ENCODE data around the gene PTPN14.

Gene PTPN14

GRCh38 chr1:214568328-214568727 is 16.9 kb upstream of the PTPN14 start:
- no peak for DNase-seq

DNA sequence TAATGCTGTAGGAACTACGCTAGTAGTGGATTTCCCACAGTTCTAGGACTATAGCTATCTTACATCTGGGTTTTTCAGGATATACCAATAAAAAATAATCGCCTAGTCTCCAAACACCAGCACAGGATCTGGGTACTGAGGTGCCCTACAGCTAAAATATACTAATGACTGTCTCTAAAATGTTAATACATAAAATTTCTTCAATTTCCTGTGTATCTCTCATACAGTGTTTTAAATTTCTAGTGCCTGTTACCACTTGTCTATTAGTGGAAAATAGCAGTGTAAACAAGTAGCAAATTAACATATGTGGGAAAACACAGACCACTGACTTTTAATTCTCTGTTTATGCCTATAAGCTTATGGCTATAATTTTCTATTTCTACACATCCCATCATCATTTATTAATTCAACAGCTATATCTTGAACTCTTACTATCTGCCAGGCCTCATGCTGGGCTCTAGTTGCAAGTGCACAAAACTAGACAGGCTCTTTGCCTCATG is 16.1 kb upstream of the PTPN14 start:
- no peak for DNase-seq

DNA sequence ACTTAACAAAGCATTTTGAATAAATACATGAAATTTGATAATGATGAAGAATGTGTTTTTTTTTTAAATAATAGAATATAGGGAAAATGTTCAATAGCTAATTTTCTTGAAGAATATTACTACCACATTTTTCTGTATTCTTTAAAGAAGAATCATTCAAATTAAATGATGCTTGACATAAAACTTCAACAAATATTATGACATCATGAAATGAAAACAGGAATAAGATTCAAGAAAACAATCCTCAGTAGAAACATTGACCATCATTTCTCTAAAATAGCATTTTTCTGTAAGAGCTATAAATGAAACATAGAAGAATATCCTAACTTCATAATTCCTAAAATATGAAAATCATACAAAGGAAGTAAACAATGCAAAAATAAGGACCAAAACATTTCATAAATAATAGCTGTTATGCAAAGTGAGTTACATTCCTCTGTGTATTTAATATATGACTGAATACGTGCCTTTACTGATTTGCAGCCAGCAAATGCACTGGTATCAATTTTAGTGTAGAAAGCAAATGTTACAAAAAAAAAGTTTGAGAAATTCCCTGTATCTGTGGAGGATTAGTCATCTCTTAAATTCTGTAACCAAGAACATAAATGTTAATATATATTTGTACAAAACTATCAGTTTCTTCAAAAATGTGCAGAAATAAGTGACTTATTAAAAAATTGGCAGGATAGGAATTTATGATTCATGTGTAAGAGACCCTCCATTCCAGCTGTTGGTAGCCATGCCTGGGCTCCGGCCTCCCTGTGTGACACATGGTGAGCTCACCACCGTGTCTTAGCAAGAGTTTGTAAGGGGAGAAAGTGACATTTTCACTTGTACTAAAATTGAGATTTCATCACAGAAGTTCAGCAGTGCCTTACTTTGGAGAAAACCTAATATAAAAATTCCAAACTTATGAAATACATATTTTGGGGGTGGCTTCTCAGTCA is 15.0 kb upstream of the PTPN14 start:
- DNase-seq: peak; percentile 94

DNA sequence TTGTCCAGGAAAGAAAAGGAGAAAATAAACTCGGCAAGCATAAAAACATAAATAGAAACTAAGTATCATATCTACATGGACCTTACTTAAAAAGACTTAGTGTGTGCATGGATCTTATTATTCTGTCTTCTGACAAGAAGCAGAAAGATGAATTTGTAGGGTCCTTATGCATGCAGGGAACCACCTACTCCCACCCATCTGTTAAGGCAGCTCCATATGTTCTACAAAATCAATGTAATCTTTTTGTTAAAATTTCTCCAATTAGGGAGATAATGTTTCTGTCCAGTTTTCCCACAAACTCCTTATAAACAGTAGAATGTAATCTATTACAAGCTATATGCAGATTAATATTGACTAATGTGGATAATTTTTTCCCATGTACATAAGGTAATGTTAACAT is 13.9 kb upstream of the PTPN14 start:
- no peak for DNase-seq

DNA sequence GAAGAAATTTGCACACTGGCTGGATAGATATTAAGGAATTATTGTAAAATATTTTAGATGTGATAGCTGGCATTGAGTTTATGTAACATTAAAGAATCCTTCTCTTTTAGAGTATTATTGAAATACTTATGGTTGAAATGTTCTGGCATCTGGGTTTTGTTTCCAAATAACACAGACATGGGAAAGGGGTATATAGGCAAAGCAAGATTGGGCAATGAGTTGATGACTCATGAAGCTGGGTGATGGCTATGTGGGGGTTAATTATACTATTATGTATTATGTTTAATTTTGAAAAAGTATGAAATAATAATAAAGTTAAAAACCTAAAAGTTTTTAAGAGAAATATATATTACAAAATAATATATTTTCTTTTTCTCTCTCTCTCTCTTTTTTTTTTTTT is 12.5 kb upstream of the PTPN14 start:
- peak; percentile 58 for DNase-seq

DNA sequence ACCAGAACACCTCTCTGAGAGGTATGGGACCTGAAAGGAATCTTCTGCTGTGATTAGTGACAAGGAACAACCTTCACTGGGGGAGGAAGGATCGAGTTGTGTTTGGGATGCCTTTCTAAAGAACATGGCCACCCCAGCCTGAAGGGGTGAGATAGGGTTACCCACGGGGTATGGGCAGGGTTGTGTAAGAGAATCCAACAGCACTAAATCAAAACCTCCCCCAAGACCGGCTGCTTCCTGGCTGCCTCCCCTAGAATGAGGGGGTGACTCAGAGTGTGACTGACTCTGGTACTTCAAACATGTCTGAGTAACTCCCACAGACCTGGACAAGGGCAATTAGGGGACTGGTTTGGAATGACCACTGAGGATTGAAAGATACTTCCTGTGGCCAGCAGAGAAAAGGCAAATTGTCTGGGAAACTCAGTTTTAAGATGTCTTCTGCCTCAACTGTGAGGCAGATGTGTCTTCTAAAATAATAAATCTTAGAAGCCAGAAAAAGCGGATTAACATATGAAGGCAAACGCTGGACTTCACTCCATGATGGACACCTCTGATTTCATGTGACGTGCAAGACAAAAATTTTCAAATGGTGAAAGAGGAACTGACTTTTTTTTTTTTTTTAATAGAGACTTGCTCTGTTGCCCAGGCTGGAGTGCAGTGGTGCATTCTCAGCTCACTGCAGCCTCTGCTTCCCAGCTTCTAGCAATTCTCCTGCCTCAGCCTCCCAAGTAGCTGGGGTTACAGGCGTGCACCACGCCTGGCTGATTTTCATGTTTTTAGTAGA is 6.7 kb upstream of the PTPN14 start:
- peak; percentile 73 for DNase-seq

- DNase-seq: no peak
These were observed 1.8 kb upstream of the PTPN14 start for GRCh38 chr1:214553142-214553710.

- peak; percentile 88 for DNase-seq
These were observed 789 bp upstream of the PTPN14 start for GRCh38 chr1:214552174-214552608.

DNA sequence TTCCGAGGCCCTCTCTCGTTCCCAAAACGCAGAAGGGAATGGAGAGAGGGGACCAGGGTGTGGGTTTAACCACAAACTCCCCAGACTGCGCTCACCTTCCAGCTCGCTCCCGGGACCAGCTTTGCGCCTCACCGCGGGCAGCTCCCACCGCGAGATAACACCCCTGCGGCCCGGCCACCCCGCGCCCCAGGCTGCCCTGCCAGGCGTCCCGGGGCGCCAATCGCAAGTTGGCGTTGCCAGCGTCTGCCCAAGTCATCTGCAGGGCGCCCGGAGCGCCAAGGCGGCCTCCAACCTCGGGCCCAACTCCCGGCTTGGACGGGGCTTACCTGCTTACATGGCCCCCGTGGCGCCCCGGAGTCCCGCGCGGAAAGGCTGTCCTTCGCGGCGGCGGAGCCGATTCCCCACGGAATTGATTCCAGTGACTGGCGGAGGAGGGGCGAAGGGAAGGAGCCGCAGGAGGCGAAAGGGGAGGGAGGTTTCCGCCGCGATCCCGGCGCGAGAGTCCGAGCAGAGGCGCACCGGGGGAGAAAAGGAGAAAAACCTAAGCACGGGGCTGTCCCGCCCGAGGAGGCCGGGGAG is 456 bp downstream of the PTPN14 start:
- no peak for DNase-seq

DNA sequence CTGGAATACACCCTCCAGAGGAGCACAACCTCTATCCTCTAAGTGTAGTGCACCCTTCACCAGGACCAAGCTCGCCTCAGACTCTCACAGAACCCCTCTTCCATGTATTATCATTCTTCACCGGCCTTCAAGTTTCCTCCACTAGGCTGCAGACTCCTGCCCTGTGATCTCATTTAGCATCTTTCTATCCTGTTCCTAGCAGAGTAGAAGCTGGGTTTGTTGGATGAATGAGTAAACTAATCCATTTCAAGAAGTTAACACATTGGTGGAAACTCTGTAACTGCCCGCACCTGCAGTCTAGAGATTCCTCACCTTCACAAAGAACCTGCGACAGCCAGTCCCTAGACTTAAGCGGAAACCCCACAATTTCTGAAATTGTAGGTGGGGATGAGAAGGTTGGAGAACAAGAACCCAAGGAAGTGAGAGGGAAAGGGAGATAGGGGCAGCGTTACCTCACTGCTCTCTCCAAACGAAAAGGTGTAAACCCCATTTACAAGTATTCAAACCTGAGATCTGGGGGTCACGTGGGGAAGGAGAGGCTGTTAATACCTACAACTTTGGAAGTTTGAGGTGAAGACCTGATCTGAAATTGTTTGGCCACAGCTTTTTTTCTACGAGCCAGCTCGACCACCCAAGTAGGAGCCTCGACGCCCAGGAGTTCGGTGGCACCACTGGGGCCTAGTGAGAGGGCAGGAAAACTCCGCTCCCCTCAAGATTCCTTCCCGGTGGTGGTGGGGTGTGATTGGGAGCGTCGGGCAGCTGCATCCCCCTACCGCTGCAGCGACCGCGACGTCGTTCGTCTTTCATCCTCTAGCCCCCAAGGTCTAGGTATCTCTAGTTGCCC is 1.2 kb downstream of the PTPN14 start:
- DNase-seq: peak; percentile 54

DNA sequence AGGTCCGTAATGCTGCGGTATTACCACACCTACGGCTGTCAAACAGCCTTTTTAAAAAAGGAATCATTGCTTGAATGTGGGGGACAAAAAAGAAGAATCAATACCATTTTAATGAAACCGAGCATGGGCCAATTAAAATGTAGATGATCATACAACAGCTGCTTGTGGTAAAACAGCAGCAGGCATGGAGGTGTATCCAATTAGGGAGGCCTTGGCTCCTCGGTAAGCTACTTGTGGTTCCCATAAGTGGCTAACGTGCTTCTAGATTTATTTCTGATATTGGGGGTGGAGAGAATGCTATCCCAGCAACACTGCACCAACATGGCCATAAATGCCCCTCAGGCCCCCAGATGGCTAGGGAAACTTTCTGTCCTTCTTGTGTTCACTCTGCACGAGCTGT is 1.8 kb downstream of the PTPN14 start:
- DNase-seq: no peak

GRCh38 chr1:214548988-214549387 is 2.4 kb downstream of the PTPN14 start:
- peak; percentile 63 for DNase-seq

GRCh38 chr1:214548271-214548670 is 3.1 kb downstream of the PTPN14 start:
- DNase-seq: no peak

GRCh38 chr1:214547747-214548146 is 3.7 kb downstream of the PTPN14 start:
- no peak for DNase-seq

DNA sequence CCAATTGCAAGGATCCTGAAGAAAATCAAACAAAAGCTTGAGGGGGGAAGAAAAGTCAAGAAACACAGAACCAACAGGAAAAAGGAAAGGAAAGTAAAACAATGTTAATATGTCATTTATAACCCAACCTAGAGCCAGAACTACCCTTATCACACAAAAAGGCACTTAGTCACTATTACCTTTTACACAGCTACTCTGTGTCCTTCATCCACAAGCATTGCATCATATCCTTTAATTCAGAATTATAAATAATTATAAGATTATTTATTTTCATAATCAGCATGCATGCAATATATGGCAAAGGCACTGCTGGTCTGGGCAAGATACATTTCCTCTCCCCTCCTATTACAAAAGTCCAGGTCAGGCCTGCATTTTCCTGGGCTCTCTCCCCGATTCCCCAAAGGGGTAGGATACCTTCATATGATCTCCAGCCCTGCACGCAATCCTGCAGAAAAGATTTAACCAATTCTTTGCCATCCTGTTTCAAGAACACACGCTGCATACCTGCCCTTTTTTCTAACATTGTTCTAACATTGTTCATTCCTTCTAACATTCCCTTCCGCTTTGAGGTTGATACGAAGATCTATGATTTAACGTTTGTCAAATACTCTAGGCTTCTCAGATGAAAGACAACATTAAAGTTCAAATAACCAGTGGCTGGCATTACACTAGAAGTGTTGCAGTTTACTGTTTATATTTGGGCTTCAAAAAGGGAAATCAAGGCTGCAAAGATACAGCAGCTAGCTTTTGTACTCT is 4.3 kb downstream of the PTPN14 start:
- DNase-seq: no peak

DNA sequence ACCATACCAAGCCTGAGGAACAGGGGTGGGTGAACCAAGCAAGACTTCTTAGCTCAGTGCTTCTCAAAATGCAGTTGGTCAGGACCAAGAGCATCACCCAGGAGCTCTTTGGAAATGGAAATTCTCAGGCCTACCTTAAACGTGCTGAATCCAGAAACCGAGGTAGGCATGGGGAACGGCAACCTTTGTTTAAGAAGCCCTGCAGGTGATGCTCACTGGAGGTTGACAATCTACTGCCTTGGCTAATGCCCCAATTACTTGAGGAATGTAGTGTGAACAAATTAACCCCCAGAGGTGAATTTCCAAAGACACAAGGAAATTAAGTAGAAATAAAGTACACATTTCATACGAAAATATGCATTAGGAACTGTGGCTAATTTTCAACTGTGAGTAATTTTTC is 5.3 kb downstream of the PTPN14 start:
- no peak for DNase-seq

GRCh38 chr1:214545293-214545692 is 6.1 kb downstream of the PTPN14 start:
- no peak for DNase-seq

DNA sequence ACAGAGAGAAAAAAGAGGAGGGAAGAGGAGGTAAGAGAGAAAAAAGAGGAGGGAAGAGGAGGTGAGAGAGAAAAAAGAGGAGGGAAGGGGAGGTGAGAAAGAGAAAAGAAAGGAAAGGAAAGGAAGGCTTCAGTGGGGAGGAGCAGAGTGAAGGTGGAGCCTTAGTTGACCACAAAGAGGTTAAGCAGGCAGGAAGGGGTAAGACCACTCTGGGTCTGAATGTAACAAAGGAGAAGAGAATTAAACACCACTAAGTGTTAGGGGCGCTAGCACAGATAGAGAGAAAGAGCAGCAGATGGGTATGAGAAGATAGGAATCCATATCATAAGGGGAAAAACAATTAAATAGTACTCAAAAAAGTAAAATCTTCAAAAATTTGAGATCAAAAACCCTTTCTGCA is 6.6 kb downstream of the PTPN14 start:
- DNase-seq: no peak

GRCh38 chr1:214542275-214543199 is 8.9 kb downstream of the PTPN14 start:
- no peak for DNase-seq

GRCh38 chr1:214541693-214542092 is 9.7 kb downstream of the PTPN14 start:
- no peak for DNase-seq
